B cell (primary cell): ENCODE results near the gene RSPH6A. TPM values are rescaled to one million over a fixed set of nuclear protein-coding genes. Genes with fewer than 3 reads are reported as not detected.

Experiments
- ATAC-seq: fragments of 200-7000 bp; cut with Tn5 transposase; one replicate; pipeline ENCODE4 v1.10.0; 2021; ENCODE audit warnings: low read depth, mild to moderate bottlenecking, moderate number of reproducible peaks, moderate library complexity
- CTCF ChIA-PET: fragments of 350-600 bp; sonication (Branson Sonifier 250); formaldehyde crosslinking; loops from one replicate; lab custom pipeline; 2021; ENCODE audit warnings: antibody characterized with exemption, inconsistent platforms; lab: Charles Lee
- POLR2A ChIA-PET: fragments of 350-600 bp; sonication (Branson Sonifier 250); formaldehyde crosslinking; loops from one replicate; lab custom pipeline; 2021; ENCODE audit warnings: antibody characterized with exemption; lab: Charles Lee
- DNase-seq: peaks from one replicate; pipeline ENCODE4 v3.0.0; 2013
- H2AFZ ChIP-seq: 2 replicates; pipeline ENCODE4 v1.6.1; 2012; ENCODE audit warnings: mild to moderate bottlenecking, low read depth, low read length; ENCODE audit not compliant: insufficient read depth, poor library complexity, severe bottlenecking
- H3K27ac ChIP-seq, 2 donors: 1 replicate in 1 of 2; 2 replicates in 1 of 2; pipeline ENCODE4 v1.5.1; 2012 to 2013; ENCODE audit warnings: low read length in 2 of 2, mild to moderate bottlenecking in 2 of 2, moderate library complexity in 1 of 2
- H3K27me3 ChIP-seq, 4 experiments: fragments of 200-600 bp in 1 of 4; sonication (generic) in 1 of 4; replicated peaks in 1 of 4; 1 replicate in 2 of 4; 2 replicates in 2 of 4; pipeline versions ENCODE4 v1.6.1 to v1.7.0; 2013 to 2016; ENCODE audit warnings: low read length in 3 of 4, mild to moderate bottlenecking in 2 of 4, mixed read lengths in 1 of 4, moderate library complexity in 1 of 4; ENCODE audit not compliant: insufficient read depth in 4 of 4, control insufficient read depth in 3 of 4; ENCODE audit errors: control extremely low read depth in 1 of 4
- H3K36me3 ChIP-seq, 2 experiments: replicated peaks in 1 of 2; 1 replicate in 1 of 2; 2 replicates in 1 of 2; pipeline versions ENCODE4 v1.6.1 to v1.7.1; 2013; ENCODE audit warnings: low read length in 1 of 2; ENCODE audit not compliant: insufficient read depth in 2 of 2, control insufficient read depth in 1 of 2; ENCODE audit errors: control extremely low read depth in 1 of 2, extremely low read depth in 1 of 2
- H3K4me1 ChIP-seq, 2 donors: fragments of 200-600 bp in 1 of 2; sonication (generic) in 1 of 2; 1 replicate in 1 of 2; 2 replicates in 1 of 2; pipeline versions ENCODE4 v1.5.1 to v1.6.1; 2013 to 2017; ENCODE audit warnings: low read length in 2 of 2; ENCODE audit not compliant: control insufficient read depth in 2 of 2, insufficient read depth in 2 of 2
- H3K4me2 ChIP-seq: replicated peaks from 2 replicates; pipeline ENCODE3; 2012; ENCODE audit warnings: mild to moderate bottlenecking, low read depth, low read length; ENCODE audit not compliant: poor library complexity, severe bottlenecking
- H3K4me3 ChIP-seq, 5 experiments: fragments of 200-600 bp in 1 of 5; sonication (generic) in 1 of 5; 1 replicate in 3 of 5; 2 replicates in 2 of 5; pipeline versions ENCODE4 v1.5.1 to v1.7.0; 2011 to 2016; ENCODE audit warnings: low read length in 4 of 5, mild to moderate bottlenecking in 4 of 5, low read depth in 2 of 5, control low read depth in 1 of 5, moderate library complexity in 1 of 5; ENCODE audit not compliant: insufficient read depth in 1 of 5; ENCODE audit errors: control extremely low read depth in 1 of 5, extremely low read depth in 1 of 5
- H3K79me2 ChIP-seq: fragments of 200-600 bp; sonication (generic); one replicate; pipeline ENCODE4 v1.6.0; 2016; ENCODE audit warnings: low read length; ENCODE audit not compliant: control insufficient read depth, insufficient read depth
- H3K9ac ChIP-seq: fragments of 200-600 bp; sonication (generic); 2 replicates; pipeline ENCODE4 v1.6.1; 2017; ENCODE audit warnings: mild to moderate bottlenecking, low read length, moderate library complexity
- H3K9me3 ChIP-seq, 3 donors: one replicate each; pipeline versions ENCODE4 v1.6.1 to v1.7.1; 2013; ENCODE audit warnings: low read length in 2 of 3; ENCODE audit not compliant: control insufficient read depth in 2 of 3, insufficient read depth in 1 of 3; ENCODE audit errors: control extremely low read depth in 1 of 3
- H4K20me1 ChIP-seq: 2 replicates; pipeline ENCODE4 v1.6.0; 2012; ENCODE audit warnings: mild to moderate bottlenecking, low read length; ENCODE audit not compliant: insufficient read depth, control insufficient read depth, poor library complexity, severe bottlenecking
- H3K27ac Mint-ChIP-seq: one replicate; pipeline ENCODE4 v1.8.0; 2021; ENCODE audit warnings: mixed read lengths
- H3K27me3 Mint-ChIP-seq: one replicate; pipeline ENCODE4 v1.8.0; 2021; ENCODE audit warnings: mixed read lengths
- H3K4me1 Mint-ChIP-seq: one replicate; pipeline ENCODE4 v1.8.0; 2021; ENCODE audit warnings: mixed read lengths
- H3K4me3 Mint-ChIP-seq: one replicate; pipeline ENCODE4 v1.8.0; 2021; ENCODE audit warnings: mixed read lengths
- H3K9me3 Mint-ChIP-seq: one replicate; pipeline ENCODE4 v1.8.0; 2022; ENCODE audit warnings: mixed read lengths; ENCODE audit not compliant: insufficient read depth
- EZH2 ChIP-seq: IDR thresholded peaks from 2 replicates; pipeline ENCODE4 v1.6.1; 2012; ENCODE audit warnings: borderline replicate concordance, low read depth, mild to moderate bottlenecking, moderate library complexity, low read length; ENCODE audit not compliant: insufficient read depth, poor library complexity, severe bottlenecking
- WGBS: methylation state at CpG from one replicate; pipeline ENCODE4 v1.1.5; 2013; ENCODE audit warnings: missing lambda C conversion rate; ENCODE audit not compliant: insufficient coverage; 5-methylcytosine and 5-hydroxymethylcytosine counted together
- intact Hi-C: fragments of 100-400 bp; cut with micrococcal nuclease; formaldehyde crosslinking; loops from one replicate; pipeline ENCODE4 v1.10.0; 2022
- polyA plus RNA-seq: library from polyadenylated mRNA; depleted of rRNA; stranded (reverse); fragments of >200 nt; gene quantifications from 2 replicates; pipeline ENCODE4 v1.2.3, GENCODE V29; 2012
- total RNA-seq, 2 donors: library from RNA; stranded (reverse); fragments of 120-200 nt in 1 of 2; gene quantifications; 1 replicate in 1 of 2; 2 replicates in 1 of 2; pipeline versions ENCODE4 v1.2.3 to v1.2.4, GENCODE V29; 2013 to 2022
- TF ChIP-seq, protein P1 (sequence below): fragments of 200-600 bp; IDR thresholded peaks from one replicate; pipeline ENCODE4 v1.8.0; 2022; ENCODE audit warnings: antibody characterized with exemption, mild to moderate bottlenecking

Gene RSPH6A
- total and polyA plus RNA-seq, 2 donors (not counting 1 experiment from before 2014, with no cell fraction given) = 0.03 to 0.62 TPM

DNA sequence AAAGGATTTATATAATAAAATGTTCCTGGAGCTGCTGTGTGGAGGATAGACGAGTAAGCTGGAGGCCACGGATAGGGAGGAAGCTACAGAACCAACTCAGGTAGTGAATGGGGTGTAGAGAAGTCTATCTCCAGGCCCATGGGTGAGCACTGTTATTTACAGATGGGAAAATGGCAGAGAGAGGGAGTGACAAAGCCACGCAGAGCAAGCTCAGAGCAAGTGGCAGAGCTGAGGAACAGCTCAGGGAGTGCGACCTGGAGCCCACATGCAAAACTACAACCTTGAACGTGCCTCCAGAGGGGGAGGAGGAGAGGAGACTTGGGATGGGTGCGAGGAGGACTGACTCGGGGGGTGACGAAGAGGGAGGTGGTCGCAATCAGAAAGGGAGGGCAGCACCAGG is 13.4 kb upstream of the RSPH6A start:
- no peak overlapping the region for H3K4me2 ChIP-seq
- no peak overlapping the region for H3K4me3 ChIP-seq
- Mint-ChIP-seq H3K27me3 (no peaks in the 10 kb centered on the region), H3K4me3 (no peak overlapping the region), H3K27ac (no peak overlapping the region), H3K4me1 (no peaks in the 10 kb centered on the region), H3K9me3 (no peaks in the 10 kb centered on the region)
- CTCF ChIA-PET = interaction anchor here (0.6 kb wide), 1 partner anchor 23 kb away, joined by 3 read pairs; no protein-coding TSS in a partner anchor
- no peak overlapping the region for H2AFZ ChIP-seq
- no peaks in the 10 kb centered on the region for H3K27me3 ChIP-seq
- intact Hi-C loops = no loop called here
- H3K9me3 ChIP-seq = no peaks in the 10 kb centered on the region
- POLR2A ChIA-PET = no interaction called here
- H3K9ac ChIP-seq = no peak overlapping the region
- peaks cover 4 to 78% of the 10 kb centered on the region in 2 experiments for H3K36me3 ChIP-seq
- no peak for ATAC-seq
- H3K4me1 ChIP-seq = no peaks in the 10 kb centered on the region
- WGBS = 94% methylated on average over 9 of the region's 9 CpGs
- no peak for TF ChIP-seq EZH2
- TF ChIP-seq, protein P1, sequence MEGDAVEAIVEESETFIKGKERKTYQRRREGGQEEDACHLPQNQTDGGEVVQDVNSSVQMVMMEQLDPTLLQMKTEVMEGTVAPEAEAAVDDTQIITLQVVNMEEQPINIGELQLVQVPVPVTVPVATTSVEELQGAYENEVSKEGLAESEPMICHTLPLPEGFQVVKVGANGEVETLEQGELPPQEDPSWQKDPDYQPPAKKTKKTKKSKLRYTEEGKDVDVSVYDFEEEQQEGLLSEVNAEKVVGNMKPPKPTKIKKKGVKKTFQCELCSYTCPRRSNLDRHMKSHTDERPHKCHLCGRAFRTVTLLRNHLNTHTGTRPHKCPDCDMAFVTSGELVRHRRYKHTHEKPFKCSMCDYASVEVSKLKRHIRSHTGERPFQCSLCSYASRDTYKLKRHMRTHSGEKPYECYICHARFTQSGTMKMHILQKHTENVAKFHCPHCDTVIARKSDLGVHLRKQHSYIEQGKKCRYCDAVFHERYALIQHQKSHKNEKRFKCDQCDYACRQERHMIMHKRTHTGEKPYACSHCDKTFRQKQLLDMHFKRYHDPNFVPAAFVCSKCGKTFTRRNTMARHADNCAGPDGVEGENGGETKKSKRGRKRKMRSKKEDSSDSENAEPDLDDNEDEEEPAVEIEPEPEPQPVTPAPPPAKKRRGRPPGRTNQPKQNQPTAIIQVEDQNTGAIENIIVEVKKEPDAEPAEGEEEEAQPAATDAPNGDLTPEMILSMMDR = no peak
- peaks cover 7% of the 10 kb centered on the region for H3K79me2 ChIP-seq
- H3K27ac ChIP-seq = no peak overlapping the region
- peaks cover 12% of the 10 kb centered on the region for H4K20me1 ChIP-seq
- no peak for DNase-seq

DNA sequence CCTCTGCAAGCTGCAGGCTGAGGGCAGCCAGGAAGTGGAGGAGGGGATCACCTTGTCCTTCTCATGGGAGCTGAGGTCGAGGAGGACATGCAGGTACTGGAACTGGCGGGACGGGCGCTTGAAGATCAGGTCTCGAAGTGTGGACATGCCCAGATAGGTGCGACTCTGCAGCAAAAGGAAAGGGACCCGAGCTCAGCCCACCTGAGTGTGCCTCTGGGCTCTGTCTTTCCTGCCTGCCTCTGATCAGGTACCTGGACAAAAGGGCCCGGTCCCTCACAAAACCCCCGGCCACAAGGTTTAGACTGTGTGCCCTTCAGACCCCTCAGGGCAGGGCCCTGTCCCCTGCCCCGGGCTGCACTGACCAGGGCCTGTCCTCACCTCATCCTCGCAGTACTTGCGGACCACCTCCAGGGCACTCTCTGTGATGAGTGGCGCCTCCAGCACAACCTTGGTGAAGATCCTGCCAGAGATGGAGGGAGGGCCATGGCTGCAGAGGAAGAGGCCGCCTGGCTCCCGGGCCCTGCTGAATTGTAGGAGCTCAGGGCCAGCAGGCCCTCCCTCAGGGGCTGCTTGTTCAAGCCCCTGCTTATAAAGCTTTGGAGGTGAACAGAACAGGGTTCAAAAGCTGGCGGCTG is 12.5 kb upstream of the RSPH6A start:
- no peaks in the 10 kb centered on the region for H3K27me3 Mint-ChIP-seq
- POLR2A ChIA-PET = no interaction called here
- Histone ChIP-seq H3K27me3 (no peaks in the 10 kb centered on the region), H4K20me1 (peaks cover 8% of the 10 kb centered on the region), H3K79me2 (peaks cover 7% of the 10 kb centered on the region), H3K4me2 (no peak overlapping the region), H3K4me1 (no peaks in the 10 kb centered on the region), H3K9me3 (no peaks in the 10 kb centered on the region), H3K9ac (no peak overlapping the region), H3K27ac (no peak overlapping the region), H3K36me3 (peaks cover 4 to 86% of the 10 kb centered on the region in 2 experiments), H3K4me3 (no peak overlapping the region), H2AFZ (no peak overlapping the region)
- no peak overlapping the region for H3K27ac Mint-ChIP-seq
- WGBS = over 99% methylated on average over 16 of the region's 16 CpGs
- H3K4me1 Mint-ChIP-seq = no peaks in the 10 kb centered on the region
- intact Hi-C loops = no loop called here
- CTCF ChIA-PET = interaction anchor here (1.6 to 1.8 kb wide), 2 partner anchors 10 to 28 kb away, joined by 4 to 9 read pairs; no protein-coding TSS in a partner anchor
- ATAC-seq (no peak), DNase-seq (no peak)
- no peak for TF ChIP-seq EZH2
- TF ChIP-seq, protein P1 = no peak
- no peak overlapping the region for H3K4me3 Mint-ChIP-seq
- no peaks in the 10 kb centered on the region for H3K9me3 Mint-ChIP-seq
